Muscle of leg (tissue), 11 donors: ENCODE results near the gene ALKBH4. TPM values are rescaled to one million over a fixed set of nuclear protein-coding genes. Genes with fewer than 3 reads are reported as not detected.
"Not testable (repeated sequence)": the region's sequence is repeated elsewhere in the genome, so short reads cannot be mapped to it uniquely, and the experiment has no call there.

Experiments used
- DNase-seq: peaks from one replicate; pipeline ENCODE4 v3.0.0; 2013
- H3K27ac ChIP-seq: one replicate; pipeline ENCODE4 v1.5.1; 2013; ENCODE audit warnings: mild to moderate bottlenecking, low read length, control low read depth
- H3K27me3 ChIP-seq: one replicate; pipeline ENCODE4 v1.6.1; 2013; ENCODE audit warnings: low read length; ENCODE audit not compliant: control insufficient read depth, insufficient read depth
- H3K36me3 ChIP-seq: one replicate; pipeline ENCODE4 v1.6.1; 2013; ENCODE audit warnings: low read length; ENCODE audit not compliant: control insufficient read depth, insufficient read depth
- H3K4me1 ChIP-seq: one replicate; pipeline ENCODE4 v1.6.1; 2013; ENCODE audit warnings: low read length; ENCODE audit not compliant: control insufficient read depth, insufficient read depth
- H3K4me3 ChIP-seq: one replicate; pipeline ENCODE4 v1.5.1; 2013; ENCODE audit warnings: low read length, control low read depth
- H3K9me3 ChIP-seq: replicated peaks from 2 replicates; pipeline ENCODE4 v1.6.1; 2013; ENCODE audit warnings: low read depth, low read length; ENCODE audit not compliant: control insufficient read depth
- WGBS: methylation state at CpG from one replicate; pipeline ENCODE4 v1.1.5; 2013; ENCODE audit warnings: missing lambda C conversion rate; ENCODE audit not compliant: insufficient coverage; 5-methylcytosine and 5-hydroxymethylcytosine counted together
- polyA plus RNA-seq, 8 donors: library from polyadenylated mRNA; unstranded; fragments of 120-200 nt; gene quantifications; one replicate each; pipeline versions ENCODE4 v1.2.1 to v1.2.3, GENCODE V29; 2013; ENCODE audit warnings: inconsistent platforms in 1 of 8, low replicate concordance in 1 of 8; ENCODE audit not compliant: insufficient read length in 8 of 8, insufficient read depth in 1 of 8
- total RNA-seq: library from RNA; stranded (reverse); fragments of 120-200 nt; gene quantifications from one replicate; pipeline ENCODE4 v1.2.4, GENCODE V29; 2013

ALKBH4 gene
- total and polyA plus RNA-seq, 9 donors, result 7.4 to 12.2 (median 10.1) TPM

DNA sequence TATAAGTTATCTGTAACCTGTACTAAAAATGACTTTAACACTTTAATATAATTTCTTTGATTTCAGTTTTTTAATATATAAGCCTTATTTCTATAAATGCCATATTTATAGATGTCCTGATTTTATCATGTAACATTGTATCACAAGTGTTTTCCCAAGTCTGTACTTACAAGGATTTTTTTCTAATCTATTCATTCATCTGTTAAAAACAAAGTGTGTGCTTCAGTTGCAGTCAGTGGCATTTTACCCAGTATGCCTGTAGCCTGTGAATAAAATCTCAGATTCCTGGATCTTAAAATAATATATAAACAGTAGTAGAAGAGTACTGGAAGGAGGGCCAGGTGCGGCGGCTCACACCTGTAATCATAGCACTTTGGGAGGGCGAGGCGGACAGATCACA lies 51.1 kb downstream of the ALKBH4 start:
- Histone ChIP-seq H3K4me1 (no peaks in the 10 kb centered on the region), H3K27ac (no peak overlapping the region), H3K27me3 (no peaks in the 10 kb centered on the region), H3K36me3 (peaks cover 77% of the 10 kb centered on the region), H3K4me3 (no peak overlapping the region), H3K9me3 (no peaks in the 10 kb centered on the region)
- WGBS, result 93% methylated on average over 4 of the region's 4 CpGs
- DNase-seq, result no peak

DNA sequence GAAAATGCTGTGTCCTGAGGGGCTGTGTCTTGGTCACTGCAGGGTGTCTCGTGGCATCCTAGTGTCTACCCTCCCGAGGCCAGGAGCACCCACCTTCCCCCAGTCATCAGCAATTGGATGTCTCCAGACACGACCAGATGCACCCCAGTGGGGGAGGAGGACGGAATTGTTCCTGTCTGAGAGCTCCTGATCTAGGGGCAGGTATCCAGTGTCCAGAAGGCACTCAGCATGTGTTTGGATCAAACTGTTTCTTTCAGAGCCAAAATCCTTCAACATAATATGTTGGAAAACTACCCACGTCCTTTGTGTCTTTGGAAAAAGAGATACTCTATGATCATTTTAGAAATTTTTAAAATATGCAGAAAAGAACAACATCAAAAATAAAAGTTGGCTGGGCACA lies 51.6 kb downstream of the ALKBH4 start:
- Histone ChIP-seq H3K27me3 (no peaks in the 10 kb centered on the region), H3K4me1 (no peaks in the 10 kb centered on the region), H3K27ac (no peak overlapping the region), H3K36me3 (peaks cover 77% of the 10 kb centered on the region), H3K4me3 (no peak overlapping the region), H3K9me3 (no peaks in the 10 kb centered on the region)
- no peak for DNase-seq
- WGBS, result no CpG with 5 or more reads among the region's 5 CpGs

DNA sequence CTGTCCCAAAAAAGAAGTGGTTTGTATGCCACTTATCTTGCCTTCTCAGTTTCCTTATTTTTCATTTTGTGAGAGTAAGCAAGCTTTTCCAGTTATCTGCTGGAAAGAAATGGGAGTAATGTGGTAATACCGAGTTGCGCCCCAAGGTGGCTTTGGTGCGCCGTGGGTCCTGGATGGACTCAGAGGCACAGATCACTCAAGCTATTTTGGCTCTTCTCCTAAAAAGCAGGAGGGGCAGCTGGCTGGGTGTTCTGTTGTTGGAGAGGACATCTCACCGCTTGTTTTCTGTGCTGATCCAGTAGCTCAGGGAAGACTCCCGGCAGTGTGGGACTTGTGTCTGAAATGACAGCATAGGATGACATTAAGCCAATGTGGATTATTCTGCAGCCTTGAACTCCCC lies 52.1 kb downstream of the ALKBH4 start:
- 88% methylated on average over 4 of the region's 6 CpGs for WGBS
- H3K27me3 ChIP-seq, result no peaks in the 10 kb centered on the region
- H3K4me3 ChIP-seq, result no peak overlapping the region
- H3K4me1 ChIP-seq, result no peaks in the 10 kb centered on the region
- DNase-seq, result peak; percentile 39
- no peak overlapping the region for H3K27ac ChIP-seq
- H3K36me3 ChIP-seq, result peaks cover 79% of the 10 kb centered on the region
- no peaks in the 10 kb centered on the region for H3K9me3 ChIP-seq

- no CpG with 5 or more reads among the region's 5 CpGs for WGBS
Observed at GRCh38 chr7:102410918-102411317, 53.7 kb downstream of the ALKBH4 start.

DNA sequence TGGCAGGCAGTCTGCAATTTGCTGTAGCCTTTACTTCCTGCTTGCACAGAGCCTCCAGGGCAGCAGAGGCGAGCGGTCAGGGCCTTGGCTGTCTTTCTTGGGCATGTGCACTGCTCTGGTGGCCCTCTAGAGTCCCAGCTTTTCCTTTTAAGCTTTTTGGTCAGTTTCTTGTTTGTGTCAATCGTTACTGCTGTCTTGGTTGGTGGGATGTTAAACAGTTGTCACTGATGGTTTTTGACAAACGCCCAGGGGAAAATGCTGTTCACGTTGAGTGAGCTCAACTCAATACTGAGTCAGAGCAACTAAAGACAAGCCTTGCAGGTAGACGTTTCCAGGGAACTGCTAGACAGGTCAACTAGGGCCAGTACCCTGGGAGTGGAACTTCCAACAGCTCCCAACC lies 54.5 kb downstream of the ALKBH4 start:
- DNase-seq, result no peak
- no peaks in the 10 kb centered on the region for H3K4me1 ChIP-seq
- 79% methylated on average over 6 of the region's 6 CpGs for WGBS
- H3K27ac ChIP-seq, result no peak overlapping the region
- peaks cover 83% of the 10 kb centered on the region for H3K36me3 ChIP-seq
- no peaks in the 10 kb centered on the region for H3K27me3 ChIP-seq
- H3K4me3 ChIP-seq, result no peak overlapping the region
- no peaks in the 10 kb centered on the region for H3K9me3 ChIP-seq

More at GRCh38 chr7:102410918-102411317, 53.7 kb downstream of the ALKBH4 start:
- Histone ChIP-seq H3K9me3 (no peaks in the 10 kb centered on the region), H3K36me3 (peaks cover 81% of the 10 kb centered on the region), H3K4me3 (no peak overlapping the region), H3K4me1 (no peaks in the 10 kb centered on the region), H3K27ac (no peak overlapping the region), H3K27me3 (no peaks in the 10 kb centered on the region)
- no peak for DNase-seq

DNA sequence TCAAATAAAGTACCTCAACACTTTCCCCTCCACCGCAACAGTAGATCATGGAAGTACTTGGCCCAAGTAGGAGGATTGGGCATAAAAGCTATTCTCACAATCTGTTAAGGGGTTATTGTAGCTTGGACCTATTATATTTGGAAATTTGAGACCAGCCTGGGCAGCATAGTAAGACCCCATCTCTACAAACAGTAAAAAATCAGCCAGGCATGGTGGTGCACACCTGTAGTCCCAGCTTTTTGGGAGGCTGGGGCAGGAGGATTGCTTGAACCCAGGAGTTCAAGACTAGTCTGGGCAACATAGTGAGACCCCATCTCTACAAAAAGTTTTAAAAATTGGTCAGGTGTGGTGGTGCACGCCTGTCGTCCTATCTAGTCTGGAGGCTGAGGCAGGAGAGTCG lies 55.3 kb downstream of the ALKBH4 start:
- H3K4me1 ChIP-seq, result no peaks in the 10 kb centered on the region
- H3K27me3 ChIP-seq, result no peaks in the 10 kb centered on the region
- WGBS, result 100% methylated on average over 3 of the region's 4 CpGs
- H3K36me3 ChIP-seq, result peaks cover 83% of the 10 kb centered on the region
- no peak overlapping the region for H3K4me3 ChIP-seq
- H3K9me3 ChIP-seq, result no peaks in the 10 kb centered on the region
- no peak for DNase-seq
- H3K27ac ChIP-seq, result no peak overlapping the region

DNA sequence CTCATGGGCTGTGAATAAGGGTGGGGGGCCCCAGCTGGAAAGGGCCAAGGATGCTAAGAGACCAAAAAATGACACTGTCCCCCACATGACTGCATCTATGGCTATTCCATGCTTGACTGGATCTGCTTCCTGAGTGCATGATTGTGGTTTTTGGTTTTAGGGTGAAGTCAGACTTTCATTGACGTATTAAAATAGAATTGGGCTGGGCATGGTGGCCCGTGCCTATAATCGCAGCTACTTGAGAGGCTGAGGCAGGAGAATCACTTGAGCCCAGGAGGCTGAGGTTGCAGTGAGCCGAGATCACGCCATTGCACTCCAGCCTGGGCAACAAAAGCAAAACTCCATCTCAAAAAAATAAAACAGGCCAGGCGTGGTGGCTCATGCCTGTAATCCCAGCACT lies 56.1 kb downstream of the ALKBH4 start:
- peaks cover 86% of the 10 kb centered on the region for H3K36me3 ChIP-seq
- 100% methylated on average over 4 of the region's 6 CpGs for WGBS

GRCh38 chr7:102407910-102408309 lies 56.8 kb downstream of the ALKBH4 start:
- no peak overlapping the region for H3K4me3 ChIP-seq
- no peaks in the 10 kb centered on the region for H3K9me3 ChIP-seq
- H3K27ac ChIP-seq, result no peak overlapping the region
- peaks cover 90% of the 10 kb centered on the region for H3K36me3 ChIP-seq
- DNase-seq, result no peak
- 92% methylated on average over 6 of the region's 6 CpGs for whole genome bisulfite sequencing
- no peaks in the 10 kb centered on the region for H3K4me1 ChIP-seq
- H3K27me3 ChIP-seq, result no peaks in the 10 kb centered on the region

More for the DNA sequence above, 56.1 kb downstream of the ALKBH4 start:
- H3K9me3 ChIP-seq, H3K27ac ChIP-seq, DNase-seq, H3K27me3 ChIP-seq, H3K4me1 ChIP-seq, H3K4me3 ChIP-seq: not testable (repeated sequence)

Other genes with a start within 250 kb of the ALKBH4 start
- gene SH2B2, start 178.0 kb downstream of the ALKBH4 start, total RNA-seq, result 4.4 TPM
- 10 to 100 TPM in 6 of 8 donors, 1 to 10 TPM in 2; 8.7 to 16.4 (median 13.9) TPM for gene SH2B2, start 178.0 kb downstream of the ALKBH4 start, polyA plus RNA-seq
- gene SPDYE6, start 108.4 kb downstream of the ALKBH4 start, total RNA-seq, result not detected
- 1 to 10 TPM in 7 of 8 donors, under 1 TPM in 1; 0.85 to 4.9 (median 2.4) TPM for gene SPDYE6, start 108.4 kb downstream of the ALKBH4 start, polyA plus RNA-seq
- gene PRKRIP1, start 68.5 kb downstream of the ALKBH4 start, total RNA-seq, result 26.4 TPM
- gene PRKRIP1, start 68.5 kb downstream of the ALKBH4 start, polyA plus RNA-seq, result 10 to 100 TPM; 24.9 to 33.5 (median 29.4) TPM
- gene ORAI2, start 31.3 kb downstream of the ALKBH4 start, total RNA-seq, result 7.0 TPM
- 10 to 100 TPM in 5 of 8 donors, 1 to 10 TPM in 3; 8.2 to 17.8 (median 11.8) TPM for gene ORAI2, start 31.3 kb downstream of the ALKBH4 start, polyA plus RNA-seq
- 10.2 TPM for gene LRWD1, start 121 bp upstream of the ALKBH4 start, total RNA-seq
- gene LRWD1, start 121 bp upstream of the ALKBH4 start, polyA plus RNA-seq, result 10 to 100 TPM; 11.2 to 14.5 (median 12.9) TPM
- gene POLR2J, start 14.1 kb upstream of the ALKBH4 start, total RNA-seq, result 45.7 TPM
- 10 to 100 TPM; 29.8 to 38.4 (median 33.5) TPM for gene POLR2J, start 14.1 kb upstream of the ALKBH4 start, polyA plus RNA-seq
- gene RASA4B, start 52.9 kb upstream of the ALKBH4 start, total RNA-seq, result 8.9 TPM
- gene RASA4B, start 52.9 kb upstream of the ALKBH4 start, polyA plus RNA-seq, result 10 to 100 TPM in 7 of 8 donors, 1 to 10 TPM in 1; 7.1 to 26.7 (median 14.5) TPM
- gene UPK3BL2, start 78.8 kb upstream of the ALKBH4 start, total RNA-seq, result 2.8 TPM
- 10 to 100 TPM in 4 of 8 donors, 1 to 10 TPM in 3, under 1 TPM in 1; 0.82 to 18.3 (median 9.5) TPM for gene UPK3BL2, start 78.8 kb upstream of the ALKBH4 start, polyA plus RNA-seq
- 0.04 TPM for gene SPDYE2, start 86.4 kb upstream of the ALKBH4 start, total RNA-seq
- 10 to 100 TPM in 1 of 8 donors, 1 to 10 TPM in 6, under 1 TPM in 1; 0.70 to 13.6 (median 3.3) TPM for gene SPDYE2, start 86.4 kb upstream of the ALKBH4 start, polyA plus RNA-seq
- gene POLR2J3, start 107.7 kb upstream of the ALKBH4 start, total RNA-seq, result 19.8 TPM
- 10 to 100 TPM; 40.2 to 66.3 (median 55.7) TPM for gene POLR2J3, start 107.7 kb upstream of the ALKBH4 start, polyA plus RNA-seq
- gene RASA4, start 151.9 kb upstream of the ALKBH4 start, total RNA-seq, result 13.7 TPM
- 10 to 100 TPM; 19.3 to 48.2 (median 34.4) TPM for gene RASA4, start 151.9 kb upstream of the ALKBH4 start, polyA plus RNA-seq
- gene UPK3BL1, start 177.9 kb upstream of the ALKBH4 start, total RNA-seq, result 7.3 TPM
- gene UPK3BL1, start 177.9 kb upstream of the ALKBH4 start, polyA plus RNA-seq, result 10 to 100 TPM in 4 of 8 donors, 1 to 10 TPM in 4; 2.2 to 35.0 (median 8.9) TPM
- not detected for gene SPDYE2B, start 185.5 kb upstream of the ALKBH4 start, total RNA-seq
- gene SPDYE2B, start 185.5 kb upstream of the ALKBH4 start, polyA plus RNA-seq, result 1 to 10 TPM in 4 of 8 donors, under 1 TPM in 4; 0.26 to 3.9 (median 1.0) TPM
- 3.3 TPM for gene POLR2J2, start 206.8 kb upstream of the ALKBH4 start, total RNA-seq
- gene POLR2J2, start 206.8 kb upstream of the ALKBH4 start, polyA plus RNA-seq, result 1 to 10 TPM in 3 of 8 donors, under 1 TPM in 4, not detected in 1; 0.25 to 2.3 (median 0.75) TPM